Activated T-cell treated with anti-CD3 and anti-CD28 coated beads, Interleukin-2, amount 50 U/mL, for 4 hours (primary cell): ENCODE data around the gene FNDC3B. TPM values are rescaled to one million over a fixed set of nuclear protein-coding genes. Genes with fewer than 3 reads are reported as not detected.
"Not testable (repeated sequence)": the region's sequence is repeated elsewhere in the genome, so short reads cannot be mapped to it uniquely, and the experiment has no call there.

Source experiments
- ATAC-seq, 2 donors: fragments of 200-7000 bp; cut with Tn5 transposase; one replicate each; pipeline ENCODE4 v1.10.0; 2021
- DNase-seq: peaks from one replicate; pipeline ENCODE4 v3.0.0-alpha.2; 2020
- H3K27me3 Mint-ChIP-seq: one replicate; pipeline ENCODE4 v1.8.0; 2021; ENCODE audit warnings: low read depth, mixed read lengths
- H3K36me3 Mint-ChIP-seq: one replicate; pipeline ENCODE4 v1.8.0; 2022; ENCODE audit warnings: mixed read lengths; ENCODE audit not compliant: insufficient read depth
- H3K4me1 Mint-ChIP-seq: one replicate; pipeline ENCODE4 v1.8.0; 2021; ENCODE audit warnings: low read depth, mixed read lengths
- H3K4me3 Mint-ChIP-seq: one replicate; pipeline ENCODE4 v1.8.0; 2021; ENCODE audit warnings: mild to moderate bottlenecking, moderate library complexity, mixed read lengths
- H3K9me3 Mint-ChIP-seq: one replicate; pipeline ENCODE4 v1.8.0; 2021; ENCODE audit warnings: mixed read lengths
- total RNA-seq, 3 donors: library from RNA; stranded (reverse); gene quantifications; one replicate each; pipeline ENCODE4 v1.2.1, GENCODE V29; 2021

Gene FNDC3B
- total RNA-seq = 10 to 100 TPM; 20.3 to 23.9 (median 21.2) TPM

DNA sequence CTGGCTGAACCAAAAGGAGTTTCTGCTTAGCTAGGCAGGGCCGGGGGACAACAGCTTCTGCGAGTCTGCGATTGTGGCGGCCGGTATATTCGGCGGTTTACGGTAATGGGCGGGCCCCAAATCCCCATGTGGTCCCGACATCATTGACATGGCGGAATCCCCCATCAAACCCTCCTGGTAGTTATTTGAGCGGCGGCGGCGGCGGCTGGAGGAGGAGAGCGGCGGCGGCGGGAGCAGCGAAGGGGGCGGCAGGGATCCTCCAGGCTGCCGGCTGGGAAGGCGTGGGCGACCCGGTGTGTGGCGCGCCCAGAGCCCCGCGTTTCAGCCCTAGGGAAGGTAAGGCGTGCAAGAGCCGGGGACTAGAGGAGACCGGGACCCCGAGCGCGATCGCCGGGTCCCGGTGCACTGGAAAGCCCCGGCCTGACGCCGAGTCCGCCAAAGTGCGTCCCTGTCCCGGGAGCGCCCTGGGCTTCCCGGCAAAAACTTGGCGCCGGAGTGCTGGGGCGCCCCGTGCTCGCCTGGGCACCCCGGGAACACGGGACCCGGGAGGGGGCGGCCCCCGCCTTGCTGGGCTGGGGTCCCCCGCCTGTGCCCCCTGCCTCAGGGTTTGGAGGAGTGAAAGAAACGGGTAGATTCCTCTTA, at the start of gene FNDC3B:
TSS of gene FNDC3B (plus strand) at position 143 of the 642 bp plus-strand sequence. CDS start 72,902 bp downstream, outside the sequence.
- Mint-ChIP-seq H3K9me3 (no peaks in the 10 kb centered on the region), H3K27me3 (no peaks in the 10 kb centered on the region), H3K4me1 (peaks cover 34% of the 10 kb centered on the region), H3K36me3 (no peaks in the 10 kb centered on the region), H3K4me3 (peak within 1 kb of the TSS; percentile 95)
- DNase-seq = peak; percentile 87
- ATAC-seq = peak; percentile 89 to 92

DNA sequence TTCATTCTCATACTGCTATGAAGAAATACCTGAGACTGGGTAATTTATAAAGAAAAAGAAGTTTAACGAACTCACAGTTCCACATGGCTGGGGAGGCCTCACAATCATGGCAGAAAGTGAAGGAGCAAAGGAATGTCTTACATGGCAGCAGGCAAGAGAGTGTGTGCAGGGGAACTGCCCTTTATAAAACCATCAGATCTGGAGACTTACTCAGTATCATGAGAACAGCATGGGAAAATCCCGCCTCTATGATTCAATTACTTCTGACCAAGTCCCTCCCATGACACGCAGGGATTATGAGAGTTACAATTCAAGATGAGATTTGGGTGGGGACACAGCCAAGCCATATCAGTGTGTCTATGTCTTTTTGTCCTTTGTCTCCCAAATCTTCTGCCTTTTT, 49.1 kb upstream of the FNDC3B start:
- H3K4me1 Mint-ChIP-seq, H3K27me3 Mint-ChIP-seq, ATAC-seq, H3K9me3 Mint-ChIP-seq, DNase-seq, H3K4me3 Mint-ChIP-seq, H3K36me3 Mint-ChIP-seq: not testable (repeated sequence)

DNA sequence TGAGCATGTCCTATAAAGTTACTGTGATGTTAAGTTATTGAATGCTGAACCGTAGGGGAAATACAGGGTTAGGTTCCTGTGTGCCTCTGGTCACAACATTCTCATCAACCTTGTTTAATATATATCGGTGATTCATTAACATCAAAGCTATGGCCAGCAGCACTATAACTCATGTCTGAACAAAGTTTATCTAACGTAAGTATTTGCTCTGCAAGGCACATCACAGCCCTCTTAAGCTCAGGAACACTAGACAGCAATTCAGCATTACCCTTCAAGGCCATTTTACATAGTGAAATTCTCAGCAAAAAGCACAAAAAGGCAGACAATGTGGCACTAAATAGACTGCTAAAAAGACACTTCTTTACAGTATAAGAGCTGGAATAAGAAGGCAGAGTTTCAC, 48.2 kb upstream of the FNDC3B start:
- peaks cover 9% of the 10 kb centered on the region for H3K27me3 Mint-ChIP-seq
- no peaks in the 10 kb centered on the region for H3K36me3 Mint-ChIP-seq
- H3K9me3 Mint-ChIP-seq = peaks cover 7% of the 10 kb centered on the region
- no peaks in the 10 kb centered on the region for H3K4me1 Mint-ChIP-seq
- DNase-seq = no peak
- no peak for ATAC-seq
- no peak overlapping the region for H3K4me3 Mint-ChIP-seq

DNA sequence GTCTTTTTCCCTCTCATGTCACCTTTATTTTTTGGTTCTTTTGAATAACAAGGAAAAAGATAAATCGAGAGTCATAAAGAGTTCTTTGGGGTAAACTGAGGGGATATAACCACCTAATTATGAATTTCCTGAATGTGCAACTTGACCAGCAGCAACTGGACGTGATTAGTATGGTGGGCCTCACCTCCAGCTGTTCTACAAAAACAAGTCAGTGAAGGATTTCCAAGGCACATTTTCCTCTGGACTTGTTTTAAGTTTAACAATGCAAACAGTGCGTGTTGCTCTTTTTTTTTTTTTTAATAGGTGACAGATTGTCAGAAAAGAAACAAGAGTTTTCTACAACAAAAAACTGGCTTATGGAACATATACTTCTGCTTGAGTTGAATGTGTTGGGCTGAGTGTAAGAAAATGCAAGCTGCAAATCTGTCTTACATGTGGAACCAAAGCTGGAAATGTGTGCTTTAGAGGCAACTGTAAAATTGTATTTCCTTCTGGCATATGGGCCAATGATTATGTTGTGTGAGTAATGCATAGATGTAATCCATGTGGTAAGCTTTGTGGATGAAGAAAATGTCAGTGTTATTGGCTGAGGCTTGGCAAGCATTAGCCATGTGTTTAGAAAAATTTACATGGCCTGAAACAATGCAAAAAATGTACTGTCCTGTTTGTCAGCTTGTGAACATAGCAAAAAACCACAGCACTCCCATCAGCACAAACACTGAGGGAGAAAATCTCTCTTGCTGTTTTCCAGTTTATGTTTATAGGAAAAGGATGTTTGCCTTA, 44.5 kb upstream of the FNDC3B start:
- DNase-seq (no peak), ATAC-seq (no peak)
- H3K9me3 Mint-ChIP-seq = peaks cover 11% of the 10 kb centered on the region
- no peaks in the 10 kb centered on the region for H3K4me1 Mint-ChIP-seq
- H3K27me3 Mint-ChIP-seq = peaks cover 9% of the 10 kb centered on the region
- H3K4me3 Mint-ChIP-seq = no peak overlapping the region
- no peaks in the 10 kb centered on the region for H3K36me3 Mint-ChIP-seq

DNA sequence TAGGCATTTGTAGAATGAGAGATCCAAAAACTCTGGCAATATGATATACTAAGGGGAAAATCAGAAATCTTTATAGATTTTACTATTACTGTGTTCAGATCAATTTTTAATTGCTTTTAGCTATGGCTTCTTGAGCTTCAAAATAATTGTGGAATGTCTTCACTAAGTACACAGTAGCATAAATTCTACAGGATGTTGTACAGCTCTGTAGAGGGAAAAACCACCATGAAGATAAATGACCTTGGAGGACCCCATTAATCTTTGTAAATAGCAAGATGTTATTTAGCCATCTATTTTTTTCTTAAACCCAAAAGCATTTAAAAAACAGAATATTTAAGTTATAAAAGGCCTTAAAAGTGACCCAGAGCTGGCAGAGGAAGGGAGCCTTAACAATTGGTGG, 43.9 kb upstream of the FNDC3B start:
- DNase-seq = no peak
- Mint-ChIP-seq H3K36me3 (no peaks in the 10 kb centered on the region), H3K9me3 (peaks cover 7% of the 10 kb centered on the region), H3K27me3 (peaks cover 5% of the 10 kb centered on the region), H3K4me1 (no peaks in the 10 kb centered on the region), H3K4me3 (no peak overlapping the region)
- ATAC-seq = no peak

DNA sequence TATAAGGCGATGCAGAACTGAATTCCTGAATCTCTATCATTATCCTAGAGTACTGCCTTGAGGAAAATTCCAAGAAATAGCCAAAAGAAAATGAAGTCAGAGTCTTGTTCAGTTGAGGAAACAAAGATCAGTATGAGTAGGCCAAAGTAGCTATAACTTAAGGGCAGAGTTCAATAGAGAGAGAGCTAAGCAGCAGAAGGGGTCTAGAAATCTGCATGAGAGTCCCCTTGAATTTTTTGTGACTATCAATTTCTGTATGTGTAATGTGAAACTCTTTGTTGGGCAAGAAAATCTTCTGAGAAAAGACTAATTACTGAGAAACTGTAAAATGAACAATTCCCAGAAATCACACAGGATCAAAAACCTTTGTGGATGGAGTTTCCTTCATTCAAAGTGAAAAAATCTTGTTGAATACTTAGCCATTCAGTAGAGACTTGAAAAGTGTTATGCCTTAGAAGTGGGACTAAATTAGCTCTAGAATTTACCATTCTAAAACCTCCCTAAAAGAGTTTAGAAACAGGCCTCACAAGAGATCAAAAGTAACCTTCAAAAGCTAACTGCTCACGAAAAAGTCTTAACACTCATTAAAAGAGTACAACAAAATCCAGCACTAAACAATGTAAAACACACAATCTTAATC, 43.1 kb upstream of the FNDC3B start:
- DNase-seq (no peak), ATAC-seq (no peak)
- Mint-ChIP-seq H3K36me3 (no peaks in the 10 kb centered on the region), H3K9me3 (peaks cover 8% of the 10 kb centered on the region), H3K4me1 (no peaks in the 10 kb centered on the region), H3K4me3 (no peak overlapping the region), H3K27me3 (peaks cover 5% of the 10 kb centered on the region)

DNA sequence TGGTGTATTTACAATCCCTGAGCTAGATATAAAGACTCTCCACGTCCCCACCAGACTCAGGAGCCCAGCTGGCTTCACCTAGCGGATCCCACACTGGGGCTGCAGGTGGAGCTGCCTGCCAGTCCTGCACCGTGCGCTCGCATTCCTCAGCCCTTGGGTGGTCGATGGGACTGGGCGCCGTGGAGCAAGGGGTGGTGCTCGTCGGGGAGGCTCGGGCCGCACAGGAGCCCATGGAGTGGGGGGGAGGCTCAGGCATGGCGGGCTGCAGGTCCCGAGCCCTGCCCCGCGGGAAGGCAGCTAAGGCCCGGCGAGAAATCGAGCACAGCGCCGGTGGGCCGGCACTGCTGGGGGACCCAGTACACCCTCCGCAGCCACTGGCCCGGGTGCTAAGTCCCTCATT, 40.6 kb upstream of the FNDC3B start:
- peaks cover 14% of the 10 kb centered on the region for H3K9me3 Mint-ChIP-seq
- not testable (repeated sequence) for H3K36me3 Mint-ChIP-seq, ATAC-seq, H3K27me3 Mint-ChIP-seq, H3K4me1 Mint-ChIP-seq, DNase-seq, H3K4me3 Mint-ChIP-seq

DNA sequence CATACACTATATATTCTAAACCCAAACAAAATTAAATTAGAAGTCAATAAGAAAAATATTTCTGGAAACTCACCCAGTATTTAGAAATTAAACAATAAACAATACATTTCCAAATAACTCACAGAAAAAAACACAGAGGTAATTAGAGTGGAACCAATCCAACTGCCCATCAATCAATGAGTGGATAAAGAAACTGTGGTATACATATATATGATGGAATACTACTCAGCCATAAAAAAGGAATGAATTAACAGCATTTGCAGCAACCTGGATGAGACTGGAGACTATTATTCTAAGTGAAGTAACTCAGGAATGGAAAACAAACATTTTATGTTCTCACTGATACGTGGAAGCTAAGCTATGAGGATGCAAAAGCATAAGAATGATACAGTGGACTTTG, 37.8 kb upstream of the FNDC3B start:
- H3K27me3 Mint-ChIP-seq, H3K4me1 Mint-ChIP-seq, H3K9me3 Mint-ChIP-seq, H3K36me3 Mint-ChIP-seq, ATAC-seq, H3K4me3 Mint-ChIP-seq, DNase-seq: not testable (repeated sequence)

DNA sequence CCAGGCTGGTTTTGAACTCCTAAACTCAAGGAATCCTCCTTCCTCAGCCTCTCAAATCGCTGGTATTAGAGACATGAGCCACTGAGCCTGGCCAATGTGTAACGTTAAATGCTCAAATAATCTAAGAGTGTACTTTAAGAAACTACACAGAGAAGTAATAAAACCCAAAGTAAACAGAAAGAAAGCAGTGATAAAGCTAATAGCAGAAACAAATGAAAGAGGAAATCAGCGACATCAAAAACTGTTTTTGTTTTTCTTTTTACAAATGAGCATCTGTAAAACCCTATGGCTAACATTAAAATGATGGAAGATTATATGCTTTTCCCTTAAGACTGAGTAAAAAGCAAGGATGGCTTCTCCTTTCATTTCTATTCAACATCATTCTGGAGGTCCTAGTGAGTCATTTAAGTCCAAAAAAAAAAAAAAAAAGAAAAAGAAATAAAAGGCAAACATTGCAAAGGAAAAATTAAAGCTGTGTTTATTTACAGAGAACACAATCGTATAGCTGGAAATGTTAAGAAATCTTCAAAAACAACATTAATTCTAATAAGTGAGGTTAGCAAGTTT, 36.8 kb upstream of the FNDC3B start:
- ATAC-seq = no peak
- no peak overlapping the region for H3K4me3 Mint-ChIP-seq

DNA sequence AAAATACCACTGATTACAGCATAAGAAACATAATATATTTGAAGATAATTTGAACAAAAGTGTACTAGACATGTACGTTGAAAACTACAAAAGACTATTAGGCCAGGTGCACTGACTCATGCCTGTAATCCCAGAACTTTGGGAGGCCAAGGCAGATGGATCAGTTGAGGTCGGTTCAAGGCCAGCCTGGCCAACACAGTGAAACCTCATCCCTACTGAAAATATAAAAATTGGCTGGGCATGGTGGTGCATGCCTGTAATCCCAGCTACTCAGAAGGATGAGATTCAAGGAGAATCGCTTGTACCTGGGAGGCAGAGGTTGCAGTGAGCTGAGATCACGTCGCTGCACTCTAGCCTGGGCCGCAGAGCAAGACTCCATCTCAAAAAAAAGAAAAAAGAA, 36.2 kb upstream of the FNDC3B start:
- no peak for ATAC-seq
- Mint-ChIP-seq H3K36me3 (no peaks in the 10 kb centered on the region), H3K4me3 (no peak overlapping the region), H3K4me1 (no peaks in the 10 kb centered on the region), H3K9me3 (peaks cover 8% of the 10 kb centered on the region), H3K27me3 (no peaks in the 10 kb centered on the region)
- no peak for DNase-seq

More for the DNA sequence above, 36.8 kb upstream of the FNDC3B start:
- DNase-seq = no peak
- Mint-ChIP-seq H3K27me3 (no peaks in the 10 kb centered on the region), H3K9me3 (peaks cover 8% of the 10 kb centered on the region), H3K4me1 (no peaks in the 10 kb centered on the region), H3K36me3 (no peaks in the 10 kb centered on the region)

DNA sequence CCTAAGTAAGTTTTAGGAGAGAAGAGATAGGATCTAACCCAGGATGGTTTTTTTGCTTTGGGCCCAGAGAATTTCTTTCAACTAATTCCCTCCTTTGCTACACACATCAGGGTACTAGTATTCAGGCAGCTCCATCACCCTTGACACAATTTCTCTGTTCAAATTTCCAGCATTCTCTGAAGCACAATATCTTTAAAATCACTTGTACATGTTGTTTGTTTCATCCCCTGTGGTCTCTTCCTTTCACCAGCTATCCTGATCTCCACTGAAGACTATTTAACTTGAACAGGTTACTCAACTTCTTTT, 32.4 kb upstream of the FNDC3B start:
- no peak overlapping the region for H3K4me3 Mint-ChIP-seq
- no peaks in the 10 kb centered on the region for H3K36me3 Mint-ChIP-seq
- DNase-seq (no peak), ATAC-seq (no peak)
- no peaks in the 10 kb centered on the region for H3K9me3 Mint-ChIP-seq
- H3K27me3 Mint-ChIP-seq = no peaks in the 10 kb centered on the region
- no peaks in the 10 kb centered on the region for H3K4me1 Mint-ChIP-seq

DNA sequence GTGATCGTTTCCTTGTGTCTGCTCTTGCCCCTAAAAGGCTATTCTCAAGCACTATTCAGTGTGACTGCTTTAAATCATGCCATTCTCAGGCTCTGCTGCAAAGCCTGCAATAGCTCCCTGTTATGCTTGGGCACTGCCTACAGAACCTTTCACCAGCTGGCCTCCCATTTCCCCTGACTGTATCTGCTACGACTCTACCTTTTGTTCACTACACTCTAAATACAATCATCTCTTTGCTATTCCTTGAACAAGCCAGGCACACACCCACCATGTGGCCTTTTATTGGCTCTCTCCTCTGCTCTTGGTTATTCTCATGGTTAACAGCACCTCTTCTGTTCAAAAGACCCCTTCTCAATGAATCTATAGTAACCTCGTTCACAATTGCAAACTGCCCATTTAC, 29.6 kb upstream of the FNDC3B start:
- Mint-ChIP-seq H3K4me3 (no peak overlapping the region), H3K4me1 (no peaks in the 10 kb centered on the region), H3K36me3 (no peaks in the 10 kb centered on the region), H3K9me3 (no peaks in the 10 kb centered on the region), H3K27me3 (no peaks in the 10 kb centered on the region)
- ATAC-seq = no peak
- no peak for DNase-seq

DNA sequence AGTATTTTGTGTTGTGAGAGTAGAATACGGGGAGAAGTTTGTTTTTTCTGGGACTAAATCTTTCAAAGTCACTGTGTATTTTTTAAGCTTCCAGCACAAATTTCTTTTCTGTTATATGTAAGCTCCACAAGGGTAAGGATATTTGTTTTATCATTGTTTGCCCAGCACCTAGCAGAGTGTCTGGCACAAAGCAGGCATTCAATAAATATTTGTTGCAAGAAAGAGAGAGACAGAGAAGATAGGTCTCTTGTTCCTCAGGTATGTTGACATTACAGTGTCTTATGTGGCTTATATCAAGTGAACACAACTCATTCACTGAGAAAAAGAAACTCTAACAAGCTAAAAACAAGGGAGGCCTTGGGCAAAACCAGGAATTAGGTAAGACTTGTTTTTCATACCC, 26.6 kb upstream of the FNDC3B start:
- no peaks in the 10 kb centered on the region for H3K4me1 Mint-ChIP-seq
- H3K4me3 Mint-ChIP-seq = no peak overlapping the region
- H3K9me3 Mint-ChIP-seq = no peaks in the 10 kb centered on the region
- DNase-seq (no peak), ATAC-seq (no peak)
- H3K36me3 Mint-ChIP-seq = no peaks in the 10 kb centered on the region
- H3K27me3 Mint-ChIP-seq = peaks cover 2% of the 10 kb centered on the region

DNA sequence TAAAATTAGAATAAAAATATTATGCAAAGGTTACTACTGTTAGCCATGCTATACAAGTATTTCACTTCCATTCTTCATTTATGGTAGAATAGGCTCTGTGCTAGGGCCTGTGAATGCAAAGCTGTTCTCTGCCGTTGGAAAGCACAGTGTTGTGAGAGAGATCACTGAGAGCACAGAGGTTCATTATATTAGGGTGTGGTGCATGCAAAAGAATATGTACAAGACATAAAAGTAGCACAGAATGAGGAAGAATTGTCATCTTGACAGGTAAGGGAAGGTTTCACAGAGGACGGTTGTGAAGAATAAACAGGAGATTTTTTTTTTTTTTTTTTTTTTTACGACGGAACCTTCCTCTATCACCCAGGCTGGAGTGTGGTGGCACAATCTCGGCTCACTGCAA, 25.2 kb upstream of the FNDC3B start:
- H3K4me1 Mint-ChIP-seq = no peaks in the 10 kb centered on the region
- no peak for ATAC-seq
- H3K27me3 Mint-ChIP-seq = peaks cover 2% of the 10 kb centered on the region
- DNase-seq = no peak
- no peaks in the 10 kb centered on the region for H3K9me3 Mint-ChIP-seq
- no peak overlapping the region for H3K4me3 Mint-ChIP-seq
- H3K36me3 Mint-ChIP-seq = no peaks in the 10 kb centered on the region

DNA sequence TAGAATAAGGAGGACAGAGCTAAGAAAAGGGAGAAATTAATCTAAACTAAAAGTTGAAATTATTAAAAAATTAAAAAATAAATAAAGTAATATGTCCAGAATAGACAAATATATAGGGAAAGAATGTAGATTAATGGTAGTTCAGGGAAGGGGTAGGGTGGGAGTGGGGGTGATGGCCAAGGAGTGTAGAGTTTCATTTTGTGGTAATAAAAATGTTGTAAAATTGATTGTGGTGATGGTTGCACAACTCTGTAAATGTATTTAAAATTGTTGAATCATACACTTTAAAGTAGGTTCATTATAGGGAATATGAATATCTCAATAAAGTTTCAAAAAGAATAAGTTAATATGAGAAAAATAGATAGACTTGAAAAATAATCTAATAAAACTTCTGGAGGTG, 21.0 kb upstream of the FNDC3B start:
- Mint-ChIP-seq H3K9me3 (no peaks in the 10 kb centered on the region), H3K27me3 (peaks cover 2% of the 10 kb centered on the region), H3K4me3 (no peak overlapping the region), H3K4me1 (no peaks in the 10 kb centered on the region), H3K36me3 (no peaks in the 10 kb centered on the region)
- DNase-seq = no peak
- ATAC-seq = no peak
